T-cell (primary cell): ENCODE data around the gene RFX3. TPM values are rescaled to one million over a fixed set of nuclear protein-coding genes. Genes with fewer than 3 reads are reported as not detected.

Experiments used
- ATAC-seq, 4 experiments: fragments of 200-7000 bp in 3 of 4; fragments of 150-1000 bp in 1 of 4; cut with Tn5 transposase; replicated peaks in 1 of 4; 1 replicate in 3 of 4; 2 replicates in 1 of 4; pipeline ENCODE4 v1.10.0; 2021; ENCODE audit warnings: moderate library complexity in 3 of 4, mild to moderate bottlenecking in 2 of 4, moderate number of reproducible peaks in 1 of 4
- CTCF ChIA-PET, 2 donors: fragments of 300-600 bp; sonication (Branson Sonifier 250); formaldehyde crosslinking; loops; one replicate each; lab custom pipeline; 2022; ENCODE audit warnings: antibody characterized with exemption in 2 of 2; lab: Charles Lee
- POLR2A ChIA-PET, 2 donors: fragments of 300-600 bp; sonication (Branson Sonifier 250); formaldehyde crosslinking; loops; one replicate each; lab custom pipeline; 2022; ENCODE audit warnings: antibody characterized with exemption in 2 of 2; lab: Charles Lee
- DNase-seq, 35 experiments: peaks; one replicate each; pipeline versions ENCODE4 v3.0.0 to v3.0.0-alpha.2; 2013 to 2023
- H3K27ac ChIP-seq: one replicate; pipeline ENCODE4 v1.5.1; 2013; ENCODE audit warnings: low read length
- H3K27me3 ChIP-seq, 2 experiments: replicated peaks in 1 of 2; 1 replicate in 1 of 2; 2 replicates in 1 of 2; pipeline versions ENCODE4 v1.6.1 to v1.7.0; 2013; ENCODE audit warnings: low read length in 1 of 2, mixed read lengths in 1 of 2; ENCODE audit not compliant: control insufficient read depth in 2 of 2, insufficient read depth in 2 of 2; ENCODE audit errors: extremely low read depth in 1 of 2
- H3K36me3 ChIP-seq, 2 donors: 1 replicate in 1 of 2; 2 replicates in 1 of 2; pipeline versions ENCODE4 v1.6.1 to v1.7.0; 2013; ENCODE audit warnings: low read length in 1 of 2; ENCODE audit not compliant: control insufficient read depth in 2 of 2, insufficient read depth in 1 of 2; ENCODE audit errors: extremely low read depth in 1 of 2
- H3K4me1 ChIP-seq, 2 experiments: 1 replicate in 1 of 2; 2 replicates in 1 of 2; pipeline versions ENCODE4 v1.6.1 to v1.7.0; 2013; ENCODE audit warnings: low read length in 2 of 2, mixed read lengths in 1 of 2; ENCODE audit not compliant: insufficient read depth in 2 of 2, control insufficient read depth in 1 of 2; ENCODE audit errors: extremely low read depth in 1 of 2
- H3K4me3 ChIP-seq, 2 donors: 1 replicate in 1 of 2; 2 replicates in 1 of 2; pipeline versions ENCODE4 v1.5.1 to v1.7.0; 2013; ENCODE audit warnings: mild to moderate bottlenecking in 2 of 2, low read length in 1 of 2, moderate library complexity in 1 of 2; ENCODE audit not compliant: control insufficient read depth in 1 of 2; ENCODE audit errors: extremely low read depth in 1 of 2
- H3K9me3 ChIP-seq: 2 replicates; pipeline ENCODE4 v1.7.0; 2013
- H3K27ac Mint-ChIP-seq, 2 donors: one replicate each; pipeline ENCODE4 v1.8.0; 2020 to 2021; ENCODE audit warnings: mild to moderate bottlenecking in 2 of 2, mixed read lengths in 2 of 2
- H3K27me3 Mint-ChIP-seq, 2 donors: one replicate each; pipeline ENCODE4 v1.8.0; 2021 to 2022; ENCODE audit warnings: mixed read lengths in 2 of 2
- H3K36me3 Mint-ChIP-seq: one replicate; pipeline ENCODE4 v1.8.0; 2021; ENCODE audit warnings: mixed read lengths
- H3K4me1 Mint-ChIP-seq, 3 donors: one replicate each; pipeline ENCODE4 v1.8.0; 2020 to 2022; ENCODE audit warnings: mixed read lengths in 3 of 3, mild to moderate bottlenecking in 1 of 3
- H3K4me3 Mint-ChIP-seq, 3 donors: one replicate each; pipeline ENCODE4 v1.8.0; 2020 to 2022; ENCODE audit warnings: mild to moderate bottlenecking in 3 of 3, mixed read lengths in 3 of 3, moderate library complexity in 3 of 3
- H3K9me3 Mint-ChIP-seq, 3 donors: one replicate each; pipeline ENCODE4 v1.8.0; 2020 to 2022; ENCODE audit warnings: mixed read lengths in 3 of 3
- WGBS: methylation state at CpG from one replicate; pipeline ENCODE4 v1.1.5; 2013; ENCODE audit warnings: missing lambda C conversion rate; ENCODE audit not compliant: insufficient coverage; 5-methylcytosine and 5-hydroxymethylcytosine counted together
- total RNA-seq, 35 experiments: library from RNA in 6 of 35; stranded (reverse) in 6 of 35; fragments of 120-200 nt in 1 of 35; gene quantifications; one replicate each; pipeline versions ENCODE4 v1.2.1 to v1.2.4 and lab custom pipeline; 2013 to 2026

RFX3 gene
- total RNA-seq, 5 donors from 2014 or later (not counting 1 experiment from before 2014, with no cell fraction given), result 16.3 to 32.2 (median 20.5) TPM

- Histone ChIP-seq H3K9me3 (no peaks in the 10 kb centered on the region), H3K27me3 (no peaks in the 10 kb centered on the region), H3K4me3 (no peak overlapping the region), H3K36me3 (no peaks in the 10 kb centered on the region), H3K4me1 (no peaks in the 10 kb centered on the region), H3K27ac (no peak overlapping the region)
- H3K4me3 Mint-ChIP-seq, result no peak overlapping the region
- no peaks in the 10 kb centered on the region for H3K9me3 Mint-ChIP-seq
- no peaks in the 10 kb centered on the region for H3K27me3 Mint-ChIP-seq
- no peak overlapping the region for H3K27ac Mint-ChIP-seq
- peaks cover 23 to 28% (median 28%) of the 10 kb centered on the region in 3 donors for H3K4me1 Mint-ChIP-seq
- DNase-seq (no peak), ATAC-seq (no peak)
- ChIA-PET POLR2A (interaction anchor here (0.6 to 0.9 kb wide), 3 partner anchors 16 to 955 kb away, joined by 3 to 5 read pairs (median 4); no protein-coding TSS in a partner anchor), CTCF (interaction anchor here in 1 of 2 donors (0.6 kb wide), 1 partner anchor 28 kb away, joined by 4 read pairs; no protein-coding TSS in a partner anchor)
- H3K36me3 Mint-ChIP-seq, result peaks cover 11% of the 10 kb centered on the region
- WGBS, result 80% methylated on average over 1 of the region's 6 CpGs
Measured at GRCh38 chr9:3502560-3503398, 23.0 kb downstream of the RFX3 start.

GRCh38 chr9:3500044-3500443, 25.8 kb downstream of the RFX3 start:
- H3K36me3 Mint-ChIP-seq, result peaks cover 9% of the 10 kb centered on the region
- H3K4me1 ChIP-seq, result no peaks in the 10 kb centered on the region
- H3K4me1 Mint-ChIP-seq, result peaks cover 22 to 32% (median 30%) of the 10 kb centered on the region in 3 donors
- H3K9me3 Mint-ChIP-seq, result no peaks in the 10 kb centered on the region
- H3K27me3 ChIP-seq, result no peaks in the 10 kb centered on the region
- DNase-seq (no peak), ATAC-seq (no peak)
- 83% methylated on average over 2 of the region's 4 CpGs for WGBS
- H3K36me3 ChIP-seq, result no peaks in the 10 kb centered on the region
- H3K27ac Mint-ChIP-seq, result no peak overlapping the region
- no peak overlapping the region for H3K4me3 Mint-ChIP-seq
- CTCF ChIA-PET, result no interaction called here
- POLR2A ChIA-PET, result no interaction called here
- H3K27me3 Mint-ChIP-seq, result no peaks in the 10 kb centered on the region
- no peaks in the 10 kb centered on the region for H3K9me3 ChIP-seq
- no peak overlapping the region for H3K4me3 ChIP-seq
- no peak overlapping the region for H3K27ac ChIP-seq

- no peak overlapping the region for H3K27ac Mint-ChIP-seq
- ATAC-seq (no peak), DNase-seq (no peak)
- H3K36me3 Mint-ChIP-seq, result peaks cover 16% of the 10 kb centered on the region
- Histone ChIP-seq H3K4me1 (no peaks in the 10 kb centered on the region), H3K9me3 (no peaks in the 10 kb centered on the region), H3K27ac (no peak overlapping the region), H3K36me3 (no peaks in the 10 kb centered on the region), H3K4me3 (no peak overlapping the region), H3K27me3 (no peaks in the 10 kb centered on the region)
- H3K27me3 Mint-ChIP-seq, result no peaks in the 10 kb centered on the region
- no peak overlapping the region for H3K4me3 Mint-ChIP-seq
- peaks cover 25 to 34% (median 30%) of the 10 kb centered on the region in 3 donors for H3K4me1 Mint-ChIP-seq
- POLR2A ChIA-PET, result interaction anchor here in 1 of 2 donors (0.8 kb wide), 1 partner anchor 26 kb away, joined by 3 read pairs; no protein-coding TSS in a partner anchor
- CTCF ChIA-PET, result interaction anchor here in 1 of 2 donors (0.7 to 0.9 kb wide), 2 partner anchors 12 to 13 kb away, joined by 3 to 4 read pairs; no protein-coding TSS in a partner anchor
- peaks cover 0 to 3% (median 0%) of the 10 kb centered on the region in 3 donors for H3K9me3 Mint-ChIP-seq
- no CpG with 5 or more reads among the region's 3 CpGs for WGBS
Measured at GRCh38 chr9:3498691-3499090, 27.1 kb downstream of the RFX3 start.

- Mint-ChIP-seq H3K4me3 (no peak overlapping the region), H3K27me3 (no peaks in the 10 kb centered on the region), H3K9me3 (peaks cover 0 to 4% (median 0%) of the 10 kb centered on the region in 3 donors), H3K27ac (no peak overlapping the region), H3K36me3 (peaks cover 16% of the 10 kb centered on the region), H3K4me1 (peaks cover 26 to 34% (median 30%) of the 10 kb centered on the region in 3 donors)
- ChIA-PET CTCF (interaction anchor here (0.5 to 0.9 kb wide), 3 partner anchors 11 to 1411 kb away, joined by 4 to 9 read pairs (median 4); no protein-coding TSS in a partner anchor), POLR2A (interaction anchor here in 1 of 2 donors (0.6 to 0.8 kb wide), 2 partner anchors 25 to 27 kb away, joined by 3 read pairs; no protein-coding TSS in a partner anchor)
- whole genome bisulfite sequencing, result no CpG with 5 or more reads among the region's 4 CpGs
- H3K4me3 ChIP-seq, result no peak overlapping the region
- no peaks in the 10 kb centered on the region for H3K27me3 ChIP-seq
- H3K4me1 ChIP-seq, result no peaks in the 10 kb centered on the region
- no peaks in the 10 kb centered on the region for H3K36me3 ChIP-seq
- no peak overlapping the region for H3K27ac ChIP-seq
- H3K9me3 ChIP-seq, result no peaks in the 10 kb centered on the region
- ATAC-seq (no peak), DNase-seq (no peak)
Measured at GRCh38 chr9:3497857-3498256, 27.9 kb downstream of the RFX3 start.

GRCh38 chr9:3497401-3497800, 28.4 kb downstream of the RFX3 start:
- Mint-ChIP-seq H3K27ac (no peak overlapping the region), H3K9me3 (peaks cover 0 to 4% (median 0%) of the 10 kb centered on the region in 3 donors), H3K36me3 (peaks cover 12% of the 10 kb centered on the region), H3K4me3 (no peak overlapping the region), H3K4me1 (peaks cover 29 to 33% (median 29%) of the 10 kb centered on the region in 3 donors), H3K27me3 (no peaks in the 10 kb centered on the region)
- ChIA-PET POLR2A (interaction anchor here in 1 of 2 donors (0.6 kb wide), 1 partner anchor 25 kb away, joined by 3 read pairs; no protein-coding TSS in a partner anchor), CTCF (no interaction called here)
- Histone ChIP-seq H3K27ac (no peak overlapping the region), H3K27me3 (no peaks in the 10 kb centered on the region), H3K4me3 (no peak overlapping the region), H3K36me3 (no peaks in the 10 kb centered on the region), H3K9me3 (no peaks in the 10 kb centered on the region), H3K4me1 (no peaks in the 10 kb centered on the region)
- ATAC-seq (no peak), DNase-seq (no peak)
- WGBS, result 100% methylated on average over 1 of the region's 2 CpGs

GRCh38 chr9:3495855-3496254, 29.9 kb downstream of the RFX3 start:
- H3K27me3 ChIP-seq, result no peaks in the 10 kb centered on the region
- CTCF ChIA-PET, result interaction anchor here in 1 of 2 donors (0.8 to 1.2 kb wide), 3 partner anchors 8 to 19 kb away, joined by 3 to 6 read pairs (median 3); no protein-coding TSS in a partner anchor
- H3K4me1 ChIP-seq, result no peaks in the 10 kb centered on the region
- Mint-ChIP-seq H3K27me3 (no peaks in the 10 kb centered on the region), H3K9me3 (peaks cover 0 to 4% (median 0%) of the 10 kb centered on the region in 3 donors), H3K27ac (no peak overlapping the region), H3K4me3 (no peak overlapping the region), H3K4me1 (peaks cover 41 to 45% (median 42%) of the 10 kb centered on the region in 3 donors), H3K36me3 (peaks cover 15% of the 10 kb centered on the region)
- WGBS, result no CpG with 5 or more reads among the region's 3 CpGs
- H3K9me3 ChIP-seq, result no peaks in the 10 kb centered on the region
- no peak overlapping the region for H3K4me3 ChIP-seq
- DNase-seq (no peak), ATAC-seq (no peak)
- POLR2A ChIA-PET, result interaction anchor here (0.6 to 0.8 kb wide), 2 partner anchors 10 to 11 kb away, joined by 3 to 13 read pairs; no protein-coding TSS in a partner anchor
- H3K27ac ChIP-seq, result no peak overlapping the region
- no peaks in the 10 kb centered on the region for H3K36me3 ChIP-seq
